Glomerular endothelial cell (primary cell): ENCODE results near the gene MIEN1. TPM values are rescaled to one million over a fixed set of nuclear protein-coding genes. Genes with fewer than 3 reads are reported as not detected.
"Not testable (repeated sequence)": the region's sequence is repeated elsewhere in the genome, so short reads cannot be mapped to it uniquely, and the experiment has no call there.

ENCODE experiments used
- DNase-seq: peaks from one replicate; pipeline ENCODE4 v3.0.0-alpha.2; 2011; ENCODE audit warnings: low read depth, low spot score; ENCODE audit errors: extremely low read depth
- total RNA-seq: library from RNA; depleted of rRNA; stranded (reverse); fragments of >200 nt; gene quantifications from 2 replicates; pipeline ENCODE4 v1.2.3, GENCODE V29; 2015

MIEN1 gene
- total RNA-seq, 1 donor from 2014 or later = 51.2 TPM

GRCh38 chr17:39756380-39757079, 26.2 kb upstream of the MIEN1 start:
- no peak for DNase-seq

- DNase-seq = no peak
Measured at GRCh38 chr17:39755554-39756379, 25.4 kb upstream of the MIEN1 start.

GRCh38 chr17:39754958-39755553, 24.7 kb upstream of the MIEN1 start:
- DNase-seq = no peak

DNA sequence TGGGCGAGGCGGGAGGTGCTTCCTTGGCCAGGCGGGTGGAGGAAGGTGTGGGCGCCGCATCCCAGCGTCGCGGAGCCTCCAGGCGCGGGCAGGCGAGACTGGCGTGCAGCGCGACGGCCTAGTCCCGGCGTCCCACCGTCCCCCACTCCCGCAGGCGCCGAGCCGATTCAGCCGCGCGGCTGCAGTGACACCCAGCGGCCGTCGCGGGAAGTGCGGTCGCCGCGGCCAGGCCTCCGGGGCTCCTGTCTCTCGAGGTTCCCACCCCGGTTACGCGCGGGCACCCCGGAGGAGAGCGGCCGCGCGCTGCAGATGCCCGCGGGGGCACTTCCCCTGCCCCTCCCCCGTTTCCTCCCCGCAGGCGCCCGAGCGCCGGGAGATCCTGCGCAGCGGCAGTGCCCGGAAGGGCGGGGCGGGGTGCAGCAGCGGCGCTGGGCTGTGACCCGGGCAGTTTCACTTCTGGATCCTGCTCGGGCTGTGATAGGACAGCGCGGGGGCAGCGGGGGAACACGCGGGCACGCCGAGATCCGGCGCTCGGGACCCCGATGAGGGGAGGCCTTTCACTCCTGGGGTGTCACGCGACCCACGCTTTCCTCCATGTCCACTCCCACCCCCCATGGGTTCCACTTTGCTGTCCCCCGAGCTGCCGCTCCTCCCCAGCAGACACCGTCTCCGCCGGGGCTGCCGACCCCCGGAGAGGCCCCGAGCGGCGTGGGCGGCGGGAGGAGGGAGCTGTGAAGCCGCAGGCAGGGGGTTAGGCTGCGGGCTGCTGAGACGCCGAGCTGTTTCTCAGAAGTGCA, 24.0 kb upstream of the MIEN1 start:
- DNase-seq = no peak

DNA sequence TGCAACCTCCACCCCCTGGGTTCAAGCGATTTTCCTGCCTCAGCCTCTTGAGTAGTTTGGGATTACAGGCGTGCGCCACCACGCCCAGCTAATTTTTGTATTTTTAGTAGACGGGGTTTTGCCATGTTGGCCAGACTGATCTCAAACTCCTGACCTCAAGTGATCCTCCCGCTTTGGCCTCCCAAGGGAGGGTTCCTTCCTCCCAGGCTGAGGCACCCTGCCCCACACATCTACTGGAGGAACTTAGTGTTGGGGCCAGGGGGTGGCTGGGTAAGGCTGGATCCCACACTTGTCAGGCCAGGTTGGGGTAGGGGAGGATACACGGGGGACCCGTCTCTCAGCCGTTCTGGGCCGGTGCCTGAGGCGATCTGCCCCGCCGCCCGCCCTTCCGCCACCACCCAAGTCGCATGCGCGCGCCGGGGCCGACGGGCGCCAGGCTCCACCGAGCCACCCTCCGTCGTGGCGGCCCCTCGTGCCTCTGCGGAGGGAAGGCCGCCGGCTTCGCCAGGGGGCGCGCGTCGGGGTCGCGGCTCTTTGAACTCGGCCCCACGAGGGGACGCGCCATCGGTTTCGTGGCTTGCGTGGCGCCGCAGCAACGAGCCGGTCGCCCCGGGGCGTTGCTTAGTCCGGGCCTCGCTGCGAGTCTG, 23.3 kb upstream of the MIEN1 start:
- DNase-seq = no peak

DNA sequence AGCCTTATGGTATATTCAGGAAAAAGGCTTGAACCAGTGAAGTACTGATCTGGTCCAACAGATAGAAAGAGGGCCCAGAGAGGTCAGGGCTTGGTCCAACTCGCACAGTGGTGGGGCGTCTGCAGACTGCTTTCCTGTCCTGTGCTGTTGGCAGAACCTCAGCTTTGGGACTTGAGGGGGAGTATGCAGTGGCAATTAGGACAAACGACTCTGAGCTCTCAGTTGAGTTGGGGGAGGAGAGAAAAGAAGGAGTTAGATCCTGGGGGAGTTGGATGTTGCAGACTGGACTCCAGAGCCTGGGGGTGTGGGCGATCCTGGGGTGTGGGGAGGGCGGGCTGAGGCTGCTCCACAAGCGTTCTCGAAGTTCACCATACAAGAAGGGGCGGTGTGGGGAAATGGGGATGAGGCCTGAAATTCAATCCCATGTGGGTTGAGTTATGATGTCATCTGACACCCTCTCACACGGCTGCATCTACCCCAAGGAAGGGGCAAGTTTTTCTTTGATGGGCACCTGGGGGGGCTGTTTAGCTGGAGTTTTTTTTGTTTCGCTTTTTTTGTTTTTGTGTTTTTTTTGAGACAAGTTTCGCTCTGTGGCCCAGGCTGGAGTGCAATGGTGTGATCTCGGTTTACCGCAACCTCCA, 22.0 kb upstream of the MIEN1 start:
- no peak for DNase-seq

GRCh38 chr17:39751637-39752036, 21.3 kb upstream of the MIEN1 start:
- DNase-seq = no peak

- DNase-seq = no peak
Measured at GRCh38 chr17:39751016-39751543, 20.7 kb upstream of the MIEN1 start.

- DNase-seq = no peak
Measured at GRCh38 chr17:39750131-39751015, 20.0 kb upstream of the MIEN1 start.

- not testable (repeated sequence) for DNase-seq
Measured at GRCh38 chr17:39748444-39749034, 18.2 kb upstream of the MIEN1 start.

GRCh38 chr17:39747745-39748144, 17.4 kb upstream of the MIEN1 start:
- no peak for DNase-seq

GRCh38 chr17:39746145-39746461, 15.8 kb upstream of the MIEN1 start:
- no peak for DNase-seq

DNA sequence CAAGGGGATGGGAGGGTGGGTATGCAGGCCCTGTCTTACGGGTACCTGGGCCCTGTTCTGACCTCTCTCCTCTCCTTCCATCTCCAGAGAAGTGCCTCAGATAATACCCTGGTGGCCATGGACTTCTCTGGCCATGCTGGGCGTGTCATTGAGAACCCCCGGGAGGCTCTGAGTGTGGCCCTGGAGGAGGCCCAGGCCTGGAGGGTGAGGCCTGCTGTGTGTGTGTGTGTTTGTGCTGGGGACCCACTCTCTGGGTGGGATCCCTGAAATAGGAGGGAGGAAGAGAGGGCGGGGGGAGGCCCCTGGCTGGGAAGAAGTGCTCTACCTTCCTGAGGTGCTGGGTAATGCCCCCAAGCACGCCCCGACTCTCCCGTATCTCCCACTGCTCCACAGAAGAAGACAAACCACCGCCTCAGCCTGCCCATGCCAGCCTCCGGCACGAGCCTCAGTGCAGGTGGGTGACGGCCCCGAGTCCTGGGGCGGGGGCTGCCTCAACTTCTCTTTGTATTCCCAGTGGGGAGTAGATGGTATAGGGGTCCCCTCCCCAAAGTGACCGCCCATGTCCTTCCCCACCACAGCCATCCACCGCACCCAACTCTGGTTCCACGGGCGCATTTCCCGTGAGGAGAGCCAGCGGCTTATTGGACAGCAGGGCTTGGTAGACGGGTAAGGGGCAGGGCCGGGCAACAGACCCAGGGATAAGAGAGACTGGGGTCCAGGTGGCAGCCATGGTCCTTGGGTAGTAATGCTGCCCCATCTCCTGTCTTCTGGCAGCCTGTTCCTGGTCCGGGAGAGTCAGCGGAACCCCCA, 15.2 kb upstream of the MIEN1 start:
- DNase-seq = no peak

GRCh38 chr17:39744836-39745215, 14.5 kb upstream of the MIEN1 start:
- DNase-seq = no peak

GRCh38 chr17:39744075-39744835, 13.9 kb upstream of the MIEN1 start:
- DNase-seq = no peak

DNA sequence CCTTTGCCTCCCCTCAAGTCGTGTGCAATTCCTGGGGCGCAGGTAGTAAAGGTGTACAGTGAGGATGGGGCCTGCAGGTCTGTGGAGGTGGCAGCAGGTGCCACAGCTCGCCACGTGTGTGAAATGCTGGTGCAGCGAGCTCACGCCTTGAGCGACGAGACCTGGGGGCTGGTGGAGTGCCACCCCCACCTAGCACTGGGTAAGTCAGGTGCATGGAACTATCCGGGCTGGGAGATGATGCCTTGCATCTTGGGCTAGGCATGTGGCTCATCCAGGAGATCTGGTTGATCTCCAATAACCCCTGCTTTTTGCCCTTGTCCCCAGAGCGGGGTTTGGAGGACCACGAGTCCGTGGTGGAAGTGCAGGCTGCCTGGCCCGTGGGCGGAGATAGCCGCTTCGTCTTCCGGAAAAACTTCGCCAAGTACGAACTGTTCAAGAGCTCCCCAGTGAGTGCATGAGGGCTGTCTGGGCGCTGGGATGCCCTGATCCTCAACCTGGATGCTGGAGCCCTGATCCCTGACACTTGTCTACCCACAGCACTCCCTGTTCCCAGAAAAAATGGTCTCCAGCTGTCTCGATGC, 12.6 kb upstream of the MIEN1 start:
- DNase-seq = no peak
